Inferior parietal cortex (tissue), 1 donor: ENCODE results near the gene FMC1.
"Not testable (repeated sequence)": the region's sequence is repeated elsewhere in the genome, so short reads cannot be mapped to it uniquely, and the experiment has no call there.

Source experiments
- DNase-seq: peaks from one replicate; pipeline ENCODE4 v3.0.0-alpha.2; 2016; ENCODE audit errors: extremely low spot score

The FMC1 gene

DNA sequence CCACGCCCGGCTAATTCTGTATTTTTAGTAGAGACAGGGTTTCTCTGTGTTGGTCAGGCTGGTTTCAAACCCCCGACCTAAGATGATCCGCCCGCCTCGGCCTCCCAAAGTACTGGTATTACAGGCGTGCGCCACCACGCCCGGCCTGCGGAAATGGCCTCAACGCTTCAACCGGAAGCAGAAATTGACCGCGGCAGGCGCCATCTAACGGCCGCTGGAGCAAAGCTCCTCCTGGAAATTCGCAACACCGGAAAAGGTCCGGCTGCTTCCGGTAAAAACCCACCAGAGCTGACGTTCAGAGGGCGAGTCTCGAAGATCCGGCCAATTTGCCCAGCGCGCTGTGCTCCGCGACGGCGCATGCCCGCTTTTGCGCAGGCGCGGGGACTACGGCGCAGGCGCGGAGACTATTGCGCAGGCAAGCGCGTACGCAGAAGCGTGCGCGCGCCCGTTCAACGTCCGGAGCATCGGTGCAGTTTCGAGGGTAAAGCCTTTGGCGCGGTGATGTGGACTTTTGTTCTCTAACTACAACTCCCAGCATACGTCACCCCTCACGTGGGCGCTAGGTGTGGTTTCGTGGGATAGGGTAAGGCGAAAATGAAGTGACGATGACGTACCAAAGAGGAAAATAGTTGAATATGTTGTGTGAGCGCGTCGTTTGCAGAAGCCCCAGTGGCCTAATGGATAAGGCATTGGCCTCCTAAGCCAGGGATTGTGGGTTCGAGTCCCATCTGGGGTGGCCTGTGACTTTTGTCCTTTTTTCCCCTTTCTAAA is 915 bp upstream of the FMC1 start:
- peak; percentile 100 for DNase-seq

DNA sequence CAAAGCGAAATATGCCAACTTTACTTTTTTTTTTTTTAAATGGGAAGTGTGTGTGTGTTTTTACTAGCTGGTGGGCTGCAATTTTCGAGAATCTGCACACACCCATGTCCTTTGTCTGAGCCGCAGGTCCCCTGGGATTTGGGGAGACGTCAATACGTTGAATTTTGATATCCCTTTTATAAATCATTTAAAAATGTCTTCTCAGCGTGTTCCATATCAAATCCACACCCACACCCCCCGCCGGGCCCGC is 404 bp upstream of the FMC1 start:
- no peak for DNase-seq

DNA sequence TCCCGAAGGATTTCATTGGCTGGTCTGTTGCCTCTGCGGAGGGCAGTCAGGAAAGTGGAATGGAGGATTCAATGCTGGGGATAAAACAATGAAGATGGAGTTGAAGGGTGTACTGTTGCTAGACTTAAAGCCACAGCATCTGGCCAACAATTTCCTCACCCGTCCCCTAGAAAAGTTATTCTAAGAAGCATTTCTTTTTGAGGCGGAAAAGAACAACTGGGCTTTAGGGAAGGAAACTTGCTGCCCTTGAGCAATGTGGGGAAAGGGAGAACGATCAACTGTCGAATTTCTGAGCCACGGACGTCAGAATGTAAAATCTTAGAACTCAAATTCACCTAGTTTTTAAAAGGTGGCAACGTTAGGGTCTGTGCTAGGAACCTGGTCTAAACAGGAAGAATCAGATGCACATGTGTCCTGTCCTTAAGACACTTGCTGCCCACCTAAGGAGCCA is 664 bp downstream of the FMC1 start:
- DNase-seq: no peak

DNA sequence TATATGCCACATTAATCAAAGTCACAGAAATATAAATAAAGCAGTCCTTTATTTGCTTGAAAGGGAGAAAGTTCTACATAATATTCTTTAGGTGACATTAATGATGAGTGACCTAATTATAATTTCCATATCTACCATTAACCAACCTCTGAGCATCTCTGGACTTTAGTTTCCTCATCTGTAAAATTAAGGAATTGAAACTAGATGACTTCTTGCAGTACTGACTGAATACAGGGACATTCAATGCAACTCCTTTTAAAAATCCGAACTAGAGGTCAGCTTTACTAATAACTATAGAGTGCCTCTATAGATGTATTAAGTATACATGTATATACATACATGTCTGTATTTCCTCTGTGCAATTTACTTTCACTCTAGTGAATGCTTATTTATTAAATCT is 3.9 kb downstream of the FMC1 start:
- no peak for DNase-seq

DNA sequence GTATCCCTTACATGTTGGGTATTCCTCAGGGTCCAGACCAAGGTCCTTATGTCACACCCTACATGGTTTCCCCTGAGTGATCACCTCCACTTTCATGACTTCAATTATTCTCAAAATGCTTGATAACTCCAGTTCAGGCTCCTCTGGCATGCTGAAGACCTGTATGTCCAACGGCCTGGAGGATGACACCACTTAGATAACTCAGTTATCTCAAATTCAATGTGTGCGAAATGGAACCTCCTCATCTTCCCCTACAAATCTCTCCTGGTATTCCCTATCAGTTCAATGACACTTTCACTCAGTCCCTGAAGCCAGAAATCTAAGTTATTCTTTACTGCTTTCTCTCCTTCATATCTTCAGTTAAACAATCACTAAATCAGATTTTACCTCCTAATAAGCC is 9.9 kb downstream of the FMC1 start:
- no peak for DNase-seq

DNA sequence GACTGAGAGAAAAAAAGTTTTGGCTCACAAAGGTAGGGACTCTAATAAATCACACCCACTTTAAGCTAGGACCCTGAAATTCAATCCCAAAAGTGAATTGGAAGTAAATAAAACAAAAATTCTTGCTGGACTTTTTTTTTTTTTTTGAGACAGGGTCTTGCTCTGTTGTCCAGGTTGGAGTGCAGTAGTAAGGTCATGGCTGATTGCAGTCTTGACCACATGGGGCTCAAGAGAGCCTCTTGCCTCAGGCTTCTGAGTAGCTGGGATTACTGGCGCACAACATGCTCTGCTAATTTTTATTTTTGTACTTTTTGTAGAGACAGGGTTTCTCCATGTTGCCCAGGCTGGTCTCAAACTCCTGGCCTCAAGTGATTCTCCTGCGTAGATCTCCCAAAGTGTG is 13.6 kb downstream of the FMC1 start:
- DNase-seq: no peak

DNA sequence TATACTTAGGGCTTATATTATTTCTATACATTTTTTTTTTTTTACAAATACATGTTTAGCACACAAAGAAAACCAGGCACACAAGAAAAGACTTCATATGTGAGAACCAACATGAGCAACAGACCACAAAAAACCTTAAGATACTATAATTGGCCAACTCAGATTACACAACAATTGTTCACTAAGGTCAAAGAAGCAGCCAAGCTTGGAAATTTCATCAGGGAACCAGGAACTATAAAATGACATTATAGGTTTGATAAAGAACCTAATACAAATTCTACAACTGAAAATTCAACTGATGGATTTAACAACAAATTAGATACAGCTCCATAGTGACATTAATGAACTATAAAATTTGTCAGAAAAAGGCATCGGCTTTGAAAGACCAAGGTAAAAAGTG is 14.2 kb downstream of the FMC1 start:
- no peak for DNase-seq

DNA sequence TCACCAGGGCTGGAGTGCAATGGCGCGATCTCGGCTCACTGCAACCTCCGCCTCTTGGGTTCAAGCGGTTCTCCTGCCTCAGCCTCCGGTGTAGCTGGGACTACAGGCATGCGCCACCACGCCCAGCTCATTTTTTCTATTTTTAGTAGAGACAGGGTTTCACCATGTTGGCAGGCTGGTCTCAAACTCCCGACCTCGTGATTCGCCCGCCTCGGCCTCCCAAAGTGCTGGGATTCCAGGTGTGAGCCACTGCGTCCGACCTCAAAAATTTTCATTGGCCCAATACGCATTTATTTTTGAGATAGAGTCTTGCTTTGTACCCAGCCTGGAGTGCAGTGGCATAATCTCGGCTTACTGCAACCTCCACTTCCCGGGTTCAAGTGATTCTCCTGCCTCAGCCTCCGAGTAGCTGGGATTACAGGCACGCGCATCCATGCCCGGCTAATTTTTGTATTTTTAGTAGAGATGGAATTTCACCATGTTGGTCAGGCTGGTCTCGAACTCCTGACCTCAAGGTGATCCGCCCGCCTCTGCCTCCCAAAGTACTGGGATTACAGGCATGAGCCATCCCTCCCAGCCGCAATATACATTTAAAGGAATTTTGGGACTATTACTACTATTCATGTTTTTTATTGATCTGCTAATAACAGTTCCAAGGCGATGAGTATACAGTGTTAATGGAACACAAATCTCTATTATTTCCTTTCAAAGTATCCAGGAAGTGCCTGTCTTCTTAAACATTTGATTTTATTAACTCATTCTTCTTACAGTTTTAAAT is 16.8 kb downstream of the FMC1 start:
- DNase-seq: not testable (repeated sequence)

DNA sequence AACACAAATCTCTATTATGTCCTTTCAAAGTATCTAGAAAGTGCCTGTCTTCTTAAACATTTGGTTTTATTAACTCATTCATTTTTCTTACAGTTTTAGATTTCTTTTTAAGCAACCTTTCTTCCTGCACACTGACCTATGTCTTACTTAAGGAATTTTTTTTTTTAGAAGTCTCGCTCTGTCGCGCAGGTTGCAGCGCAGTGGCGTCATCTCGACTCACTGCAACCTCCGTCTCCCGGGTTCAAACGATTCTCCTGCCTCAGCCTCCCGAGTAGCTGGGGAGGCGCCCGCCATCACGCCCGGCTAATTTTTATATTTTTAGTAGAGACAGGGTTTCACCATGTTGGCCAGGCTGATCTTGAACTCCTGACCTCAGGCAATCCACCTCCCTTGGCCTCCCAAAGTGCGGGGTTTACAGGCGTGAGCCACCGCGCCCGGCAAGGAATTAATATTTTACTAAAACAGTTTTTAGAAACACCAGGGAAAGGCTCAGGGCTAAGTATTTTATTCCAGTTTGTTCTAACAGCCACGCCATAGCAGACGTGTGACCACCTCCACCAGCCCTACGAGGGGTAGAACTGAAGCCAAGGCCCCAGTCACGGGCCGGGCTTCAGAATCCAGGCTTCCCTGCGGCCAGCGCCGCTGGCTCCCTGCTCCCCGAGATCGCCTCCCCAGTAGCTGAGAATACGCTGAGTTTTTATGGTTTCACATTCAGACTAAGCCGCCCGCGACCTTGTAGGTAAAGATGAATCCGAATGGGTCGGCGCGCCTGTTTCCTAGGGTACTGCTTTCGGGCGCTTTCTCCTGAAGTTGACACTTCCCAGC is 17.6 kb downstream of the FMC1 start:
- DNase-seq: no peak

DNA sequence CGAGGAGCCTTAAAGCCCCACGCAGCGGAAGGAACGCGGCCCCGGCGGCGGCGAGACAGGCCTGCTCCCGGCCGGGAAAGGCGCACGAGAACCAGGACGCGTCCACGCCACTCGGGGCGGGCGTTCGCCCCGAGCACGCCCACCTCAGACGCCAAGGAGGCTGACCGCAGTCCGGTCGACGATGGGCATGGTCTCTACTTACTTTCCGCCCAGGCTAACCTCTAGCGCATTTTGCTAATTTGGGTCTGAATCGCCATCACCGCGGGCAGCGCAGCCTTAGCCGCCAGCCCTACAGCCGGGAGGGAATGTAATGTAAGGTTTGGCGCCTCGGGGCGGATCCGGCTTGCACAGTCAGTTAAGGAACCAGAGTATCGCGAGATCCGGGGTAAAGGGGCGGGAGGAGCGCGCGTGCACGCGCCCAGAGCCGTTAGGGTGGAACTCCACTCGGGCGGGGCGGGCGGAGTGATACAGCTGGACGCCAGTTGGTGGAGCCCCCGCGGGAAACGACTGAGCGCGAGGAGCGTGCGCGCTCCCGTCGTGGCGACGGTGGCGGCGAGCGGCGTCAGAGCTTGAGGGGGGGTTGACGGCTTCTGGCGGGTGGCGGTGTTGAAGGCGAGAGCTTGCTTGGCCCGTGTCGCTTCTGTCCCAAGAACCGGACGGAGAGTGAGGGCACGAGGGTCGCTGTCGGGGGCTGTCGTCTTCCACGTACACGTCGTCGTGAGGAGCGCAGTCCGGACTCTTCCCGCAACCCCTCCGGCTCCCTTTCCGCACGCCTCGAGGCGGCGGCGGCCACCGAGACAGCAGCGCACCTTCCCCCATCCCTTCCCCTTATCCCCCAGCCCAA is 18.5 kb downstream of the FMC1 start, which contains the start of gene LUC7L2:
TSS of gene LUC7L2 (plus strand) at position 529 of the 844 bp plus-strand sequence. CDS start 368 bp downstream, outside the sequence.
- DNase-seq: peak; percentile 98

DNA sequence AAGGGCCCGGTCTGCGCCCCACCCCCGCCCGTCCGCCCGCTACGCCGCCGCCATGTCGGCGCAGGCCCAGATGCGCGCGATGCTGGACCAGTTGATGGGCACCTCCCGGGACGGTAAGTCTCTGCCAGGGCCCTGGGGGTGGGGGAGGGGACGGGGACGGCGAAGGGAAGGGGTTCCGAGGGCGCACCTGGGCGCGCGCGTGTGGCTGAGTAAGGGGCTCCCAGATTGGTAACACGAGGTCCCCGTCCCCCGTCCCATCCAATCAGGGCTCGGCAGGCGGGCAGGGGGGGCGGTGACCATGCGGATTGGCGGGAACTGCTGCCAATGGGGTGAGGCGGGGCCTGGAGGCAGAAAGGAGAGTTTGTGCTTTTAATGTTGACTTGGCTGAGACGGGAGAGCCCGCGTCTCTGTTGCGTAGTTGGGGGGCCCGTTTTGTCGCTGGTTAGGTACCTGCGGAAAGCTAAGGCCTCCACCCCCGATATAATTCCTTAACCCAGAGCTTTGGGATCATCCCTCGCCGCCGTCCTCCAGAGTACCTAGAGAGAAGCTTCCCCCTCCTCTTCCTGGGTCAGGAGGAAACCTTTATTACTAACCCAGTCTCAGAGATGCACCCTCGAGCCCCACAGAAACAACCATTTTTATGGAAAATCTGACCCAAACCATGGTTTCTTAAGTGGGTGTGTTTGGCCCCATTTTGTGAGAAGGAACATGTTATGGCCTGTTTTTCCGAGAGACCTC is 19.2 kb downstream of the FMC1 start:
- peak; percentile 95 for DNase-seq

DNA sequence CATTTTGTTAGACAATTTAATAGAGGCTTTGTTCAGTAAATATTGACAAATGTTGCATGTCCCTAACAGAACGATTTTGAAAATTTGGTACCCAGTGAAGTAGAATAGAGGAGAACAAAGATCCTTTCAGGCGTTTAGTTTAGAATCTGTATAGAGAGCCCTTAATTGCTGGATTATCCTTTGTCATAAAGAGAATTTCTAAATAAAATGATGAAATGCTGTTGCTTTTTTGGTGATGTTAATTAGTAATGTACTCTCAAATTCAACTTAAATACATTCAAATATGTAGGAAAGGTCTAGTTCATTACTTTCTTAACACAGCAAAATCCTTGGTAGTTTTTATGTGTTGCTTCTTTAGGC is 19.8 kb downstream of the FMC1 start:
- DNase-seq: no peak

DNA sequence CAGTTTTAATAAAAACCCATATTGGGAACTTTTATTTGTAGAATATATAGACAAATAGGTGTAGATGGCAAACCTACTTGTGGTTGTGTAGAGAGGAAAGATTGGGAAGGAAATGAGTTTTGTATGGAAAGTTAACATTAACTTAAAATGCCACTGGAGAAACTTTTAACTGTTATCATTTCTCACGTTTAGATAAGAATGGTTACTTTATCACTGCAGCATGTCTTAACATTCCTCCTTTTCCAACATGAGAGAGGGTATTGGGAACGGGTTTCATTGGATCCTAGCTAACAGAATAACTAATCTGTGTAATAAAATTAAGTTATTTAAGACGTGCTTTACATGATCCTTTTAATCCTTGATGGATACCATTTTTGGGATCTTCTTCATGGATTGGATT is 20.4 kb downstream of the FMC1 start:
- no peak for DNase-seq

DNA sequence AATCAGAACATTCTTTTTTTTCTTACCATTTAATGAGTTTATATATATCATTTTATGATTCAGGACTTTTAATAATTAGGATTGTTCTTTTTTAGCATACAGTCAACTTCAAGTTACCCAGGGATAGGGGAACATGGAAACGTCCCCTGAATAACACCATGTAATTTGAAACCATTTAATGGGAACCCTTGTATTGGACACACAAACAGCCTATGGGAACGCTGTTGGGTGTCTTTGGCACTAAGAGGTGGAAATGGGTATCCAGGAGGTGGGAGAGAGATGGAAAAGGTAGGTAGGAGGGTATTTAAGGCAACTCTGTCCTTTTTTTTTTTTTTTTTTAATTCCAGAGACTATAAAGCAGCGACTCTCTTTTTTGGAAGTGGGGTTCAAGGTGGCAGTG is 21.2 kb downstream of the FMC1 start:
- DNase-seq: no peak

DNA sequence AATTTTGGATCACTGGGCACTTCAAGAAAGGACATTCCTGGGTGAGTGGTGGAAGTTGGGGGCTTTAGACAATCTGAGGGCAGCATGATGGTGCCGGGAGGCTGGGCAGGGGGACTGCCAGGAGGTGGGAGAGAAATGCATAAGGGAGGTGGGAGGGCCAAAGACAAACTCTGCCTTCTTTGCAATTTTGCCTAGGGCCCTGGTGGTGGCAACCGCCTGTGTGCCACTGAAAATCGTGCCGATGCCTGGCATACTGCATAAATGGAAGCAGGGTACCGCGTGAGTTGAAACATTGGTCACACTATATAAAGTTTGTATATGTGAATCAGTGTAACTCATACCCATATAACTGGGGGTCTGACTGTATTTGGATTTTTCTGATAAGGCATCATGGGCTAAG is 21.8 kb downstream of the FMC1 start:
- DNase-seq: no peak

DNA sequence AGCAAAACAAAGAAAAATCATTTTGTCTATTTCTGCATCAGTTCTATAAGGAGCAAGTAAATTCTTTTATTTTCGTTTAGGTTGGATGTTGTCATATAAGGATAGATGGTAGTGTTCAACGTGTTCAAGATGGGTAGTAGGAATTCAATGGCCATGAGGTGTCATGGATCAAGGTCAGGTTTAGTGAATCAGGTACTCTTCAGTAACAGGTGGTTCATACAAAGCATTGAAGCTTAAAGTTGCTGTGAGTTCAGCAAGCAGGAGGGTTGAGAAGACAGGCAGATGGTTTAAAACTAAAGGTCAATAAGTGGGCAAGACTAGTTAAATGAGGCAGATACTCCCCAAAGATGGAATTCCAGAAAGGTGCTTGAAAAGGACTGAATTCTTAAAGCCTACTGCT is 24.2 kb downstream of the FMC1 start:
- no peak for DNase-seq

DNA sequence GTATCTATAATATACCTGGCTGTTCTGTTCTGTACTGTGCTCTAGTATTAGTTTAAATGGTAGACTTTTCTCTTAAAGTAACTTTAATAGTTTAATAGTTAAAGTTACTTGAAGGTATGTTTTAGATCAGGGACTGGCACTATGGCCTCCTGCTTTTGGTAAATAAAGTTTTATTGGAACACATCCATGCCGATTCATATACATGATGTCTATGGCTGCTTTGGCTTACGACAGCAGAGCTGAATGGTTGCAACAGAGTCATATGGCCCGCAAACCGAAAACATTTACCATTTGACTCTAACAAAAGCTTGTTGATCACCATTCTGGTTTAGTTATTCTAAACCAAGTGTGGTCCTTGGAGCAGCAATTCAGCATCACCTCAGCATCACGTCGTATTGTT is 25.3 kb downstream of the FMC1 start:
- DNase-seq: no peak

DNA sequence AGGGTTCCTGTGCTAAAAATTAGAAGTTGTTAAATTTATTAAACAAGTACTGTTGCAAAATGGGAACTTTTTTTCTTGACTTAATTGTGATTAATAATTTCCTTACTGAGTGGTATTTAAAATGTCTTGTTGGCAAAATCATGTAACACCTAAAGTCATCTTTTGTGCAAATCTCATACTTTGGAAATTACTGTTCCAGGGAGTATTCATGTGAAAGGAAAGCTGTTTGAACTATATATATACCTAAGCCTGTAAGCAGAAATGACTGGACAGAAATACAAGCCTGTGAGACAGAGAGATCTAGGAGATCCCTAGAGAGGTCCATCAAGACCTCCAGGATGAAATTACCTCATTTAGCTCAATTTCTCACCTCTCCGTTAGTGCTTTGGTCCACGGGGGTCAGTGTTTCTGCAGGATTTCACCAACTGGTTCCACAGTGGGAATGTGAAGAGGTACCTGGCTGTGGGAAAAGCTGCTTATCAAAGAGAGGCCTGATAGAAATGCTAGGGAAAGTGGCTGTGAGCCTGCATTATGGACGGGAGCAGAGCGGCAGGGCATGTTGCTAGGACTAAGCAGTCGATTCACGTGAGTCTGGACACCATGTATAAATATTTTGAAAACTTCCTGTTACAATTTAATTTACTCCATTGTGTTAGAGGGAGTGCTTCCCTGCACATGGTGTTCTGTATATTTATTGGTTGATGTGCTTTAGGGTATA is 26.5 kb downstream of the FMC1 start:
- no peak for DNase-seq

DNA sequence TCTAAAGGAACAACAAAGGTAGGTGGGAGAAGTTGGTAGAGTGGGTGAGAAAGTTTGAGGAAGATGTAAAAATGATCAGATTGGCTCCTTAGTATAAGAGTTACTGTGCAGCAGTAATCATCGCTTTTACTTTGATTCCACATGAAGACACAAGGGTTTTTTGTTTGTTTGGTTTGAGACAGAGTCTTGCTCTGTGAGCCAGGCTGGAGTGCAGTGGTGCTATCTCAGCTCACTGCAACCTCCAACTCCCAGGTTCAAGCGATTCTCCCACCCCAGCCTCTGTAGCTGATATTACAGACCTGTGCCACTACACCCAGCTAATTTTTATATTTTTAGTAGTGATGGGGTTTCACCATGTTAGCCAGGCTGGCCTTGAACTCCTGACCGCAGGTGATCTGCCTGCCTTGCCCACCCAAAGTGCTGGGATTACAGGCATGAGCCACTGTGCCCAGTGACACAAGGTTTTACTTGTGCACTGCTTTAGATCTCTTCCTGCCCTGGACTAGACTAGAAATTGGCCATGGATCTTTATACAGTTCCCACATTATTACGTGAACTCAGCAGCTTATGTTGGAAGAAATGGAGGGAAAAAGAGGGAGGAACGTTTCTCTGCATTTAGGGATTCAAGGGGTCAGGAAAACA is 29.3 kb downstream of the FMC1 start:
- no peak for DNase-seq

DNA sequence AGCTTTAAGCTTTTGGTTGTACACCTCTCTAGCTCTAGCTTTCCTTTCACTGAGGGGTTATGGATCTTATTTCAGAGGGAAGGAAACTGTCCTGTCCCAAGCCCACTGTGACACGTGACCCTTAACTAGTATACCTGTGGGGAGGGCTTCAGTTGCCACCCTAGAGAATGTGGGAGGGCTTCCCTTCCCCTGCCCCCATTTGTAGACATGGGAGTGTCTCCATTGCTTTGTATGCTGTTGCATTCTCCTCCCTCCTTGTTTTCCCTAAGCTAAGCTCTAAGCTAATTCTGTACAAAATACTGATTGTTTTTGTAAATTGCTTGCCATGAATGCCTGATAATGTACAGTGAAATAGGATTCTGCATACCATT is 29.8 kb downstream of the FMC1 start:
- no peak for DNase-seq
